ENCODE data around the gene CCDC90B. TPM values are rescaled to one million over a fixed set of nuclear protein-coding genes. Genes with fewer than 3 reads are reported as not detected.

The CCDC90B gene
- polyA plus RNA-seq, 1 of the 3 experiments (the other 2 are of a cell fraction) = 47.9 TPM

GRCh38 chr11:83259559-83259958, 26.6 kb downstream of the CCDC90B start (continued):
- TF ChIP-seq REST (IDR thresholded peaks at IDR 0.05; ENCODE audit: low read depth, low read length) (no peak), JUND (IDR thresholded peaks at IDR 0.05) (no peak), USF1 (IDR thresholded peaks at IDR 0.05; ENCODE audit: borderline replicate concordance, low read depth) (no peak), TAF1 (IDR thresholded peaks at IDR 0.05; ENCODE audit: borderline replicate concordance, low read depth, low read length) (no peak), MEF2A (IDR thresholded peaks at IDR 0.05; ENCODE audit: borderline replicate concordance, low read depth) (no peak), YY1 (IDR thresholded peaks at IDR 0.05; ENCODE audit: low read depth) (no peak), RXRA (IDR thresholded peaks at IDR 0.05; ENCODE audit: borderline replicate concordance, low read depth) (no peak), TCF12 (IDR thresholded peaks at IDR 0.05) (no peak), RAD21 (IDR thresholded peaks at IDR 0.05; ENCODE audit: low read length) (no peak)

- no peaks in the 10 kb centered on the region for H3K9me3 ChIP-seq
- H2AFZ ChIP-seq (ENCODE audit: low read depth) = no peak overlapping the region
- no peak for TF ChIP-seq REST (IDR thresholded peaks at IDR 0.05; ENCODE audit: low read depth, low read length)
- TF ChIP-seq FOSL2 (IDR thresholded peaks at IDR 0.05; ENCODE audit: borderline replicate concordance, low read depth) = peak; percentile 28; the same call in 1 of the 2 replicates
- no peak for TF ChIP-seq YY1 (IDR thresholded peaks at IDR 0.05; ENCODE audit: low read depth)
- TF ChIP-seq FOXJ3 (CRISPR knock-in tag; IDR thresholded peaks at IDR 0.05) = no peak
- TF ChIP-seq USF2 (IDR thresholded peaks at IDR 0.05; ENCODE audit: borderline replicate concordance, low read depth, low read length) = no peak
- no peak for TF ChIP-seq RAD21 (IDR thresholded peaks at IDR 0.05; ENCODE audit: low read length)
- no peak overlapping the region for H3K4me2 ChIP-seq
- H4K20me1 ChIP-seq (ENCODE audit: insufficient read depth) = no peaks in the 10 kb centered on the region
- H3K36me3 ChIP-seq (replicated peaks in 1 of 2; ENCODE audit: control insufficient read depth in 1 of 2, insufficient read depth in 2 of 2, low read length in 1 of 2) = peaks cover 70 to 72% of the 10 kb centered on the region in 2 experiments
- H3K79me2 ChIP-seq (ENCODE audit: insufficient read depth) = no peaks in the 10 kb centered on the region; the same call in 1 of the 2 replicates
- POLR2A ChIA-PET = interaction anchor here (1.2 kb wide), 1 partner anchor 28 kb away, joined by 3 read pairs; the partner anchor contains the start of gene CCDC90B
- 96% methylated on average over 3 of the region's 3 CpGs for WGBS (ENCODE audit: low lambda C conversion rate)
- H3K4me3 ChIP-seq (ENCODE audit: low read depth in 2 of 2, low read length in 1 of 2) = no peak overlapping the region
- H3F3A ChIP-seq (replicated peaks; ENCODE audit: insufficient read depth) = no peaks in the 10 kb centered on the region
- H3K9ac ChIP-seq = no peak overlapping the region
- CTCF ChIA-PET = interaction anchor here (1.0 to 5.1 kb wide), 3 partner anchors 8 to 331 kb away, joined by 3 to 41 read pairs (median 5); no protein-coding TSS in a partner anchor
- peaks cover 0 to 10% of the 10 kb centered on the region in 2 experiments; a peak in 1 of 4 replicates for H3K4me1 ChIP-seq (ENCODE audit: control insufficient read depth in 1 of 2, insufficient read depth in 2 of 2, low read depth in 1 of 2, low read length in 1 of 2)
- no peaks in the 10 kb centered on the region for H3K9me2 ChIP-seq
- no peak overlapping the region for H3K27ac ChIP-seq (ENCODE audit: low read depth in 2 of 2, low read length in 1 of 2)
- no peak for DNase-seq
- H3K27me3 ChIP-seq (ENCODE audit: insufficient read depth) = no peaks in the 10 kb centered on the region
Observed at GRCh38 chr11:83257761-83258168, 28.4 kb downstream of the CCDC90B start.

Data from SK-N-SH (cell line).